DND-41 (cell line): ENCODE results near the gene DOCK3.
"Not testable (repeated sequence)": the region's sequence is repeated elsewhere in the genome, so short reads cannot be mapped to it uniquely, and the experiment has no call there.

Source experiments
- ATAC-seq: fragments of 200-7000 bp; cut with Tn5 transposase; 3 replicates; pipeline ENCODE4 v1.9.1; 2021; ENCODE audit warnings: low read depth; ENCODE audit not compliant: insufficient read depth
- DNase-seq: peaks from one replicate; pipeline ENCODE4 v3.0.0-alpha.2; 2020
- H2AFZ ChIP-seq: 2 replicates; pipeline ENCODE4 v1.6.0; 2012; ENCODE audit warnings: low read depth, low read length
- H3K27ac ChIP-seq: 2 replicates; pipeline ENCODE4 v1.5.1; 2012; ENCODE audit warnings: low read length, inconsistent platforms
- H3K27me3 ChIP-seq: fragments of 200-600 bp; sonication (generic); 2 replicates; pipeline ENCODE4 v1.6.0; 2012; ENCODE audit warnings: low read length, mild to moderate bottlenecking, inconsistent platforms; ENCODE audit not compliant: insufficient read depth, poor library complexity
- H3K36me3 ChIP-seq: 2 replicates; pipeline ENCODE4 v1.5.1; 2012; ENCODE audit warnings: low read length, inconsistent platforms; ENCODE audit not compliant: insufficient read depth
- H3K4me1 ChIP-seq: 2 replicates; pipeline ENCODE4 v1.5.1; 2012; ENCODE audit warnings: mild to moderate bottlenecking, low read length; ENCODE audit not compliant: insufficient read depth
- H3K4me2 ChIP-seq: 2 replicates; pipeline ENCODE4 v1.6.0; 2012; ENCODE audit warnings: mild to moderate bottlenecking, moderate library complexity, low read length, inconsistent platforms; ENCODE audit not compliant: insufficient read depth
- H3K4me3 ChIP-seq, 2 experiments: fragments of 200-600 bp in 1 of 2; shearing (Covaris generic) in 1 of 2; 2 replicates each; pipeline ENCODE4 v1.5.1; 2012 to 2016; ENCODE audit warnings: inconsistent platforms in 2 of 2, low read length in 2 of 2, mild to moderate bottlenecking in 2 of 2, low read depth in 1 of 2, moderate library complexity in 1 of 2
- H3K79me2 ChIP-seq: 2 replicates; pipeline ENCODE4 v1.6.0; 2012; ENCODE audit warnings: low read length, inconsistent platforms; ENCODE audit not compliant: insufficient read depth
- H3K9ac ChIP-seq: 2 replicates; pipeline ENCODE4 v1.6.0; 2012; ENCODE audit warnings: low read depth, mild to moderate bottlenecking, inconsistent platforms, low read length, moderate library complexity
- H3K9me3 ChIP-seq: 2 replicates; pipeline ENCODE4 v1.5.1; 2012; ENCODE audit warnings: low read length, moderate library complexity, mild to moderate bottlenecking, inconsistent platforms; ENCODE audit not compliant: insufficient read depth, severe bottlenecking
- H4K20me1 ChIP-seq: 2 replicates; pipeline ENCODE4 v1.6.0; 2012; ENCODE audit warnings: low read length; ENCODE audit not compliant: insufficient read depth
- CTCF ChIP-seq: IDR thresholded peaks from 2 replicates; pipeline ENCODE4 v1.5.1; 2012; ENCODE audit warnings: borderline replicate concordance, low read length, moderate library complexity, mild to moderate bottlenecking; ENCODE audit not compliant: poor library complexity, severe bottlenecking; ENCODE audit errors: extremely low read depth
- EZH2 ChIP-seq: IDR thresholded peaks from 3 replicates; pipeline ENCODE4 v1.6.1; 2012; ENCODE audit warnings: borderline replicate concordance, low read depth, mild to moderate bottlenecking, moderate library complexity, low read length, inconsistent platforms; ENCODE audit not compliant: severe bottlenecking

DOCK3 gene

GRCh38 chr3:50961386-50961785 is 286.7 kb downstream of the DOCK3 start:
- no peak for TF ChIP-seq EZH2
- no peak for TF ChIP-seq CTCF
- no peak for ATAC-seq
- H2AFZ ChIP-seq = no peak overlapping the region

GRCh38 chr3:50971487-50971924 is 296.8 kb downstream of the DOCK3 start:
- Histone ChIP-seq H3K4me3 (no peak overlapping the region), H3K9ac (no peak overlapping the region), H4K20me1 (no peaks in the 10 kb centered on the region), H3K9me3 (no peaks in the 10 kb centered on the region), H3K4me1 (no peaks in the 10 kb centered on the region), H3K4me2 (no peak overlapping the region), H2AFZ (no peak overlapping the region), H3K27me3 (no peaks in the 10 kb centered on the region), H3K36me3 (no peaks in the 10 kb centered on the region), H3K79me2 (no peaks in the 10 kb centered on the region), H3K27ac (no peak overlapping the region)
- DNase-seq (peak; percentile 56), ATAC-seq (peak; percentile 92)
- TF ChIP-seq EZH2 (no peak), CTCF (peak; percentile 95)

More at GRCh38 chr3:50961386-50961785, 286.7 kb downstream of the DOCK3 start:
- no peaks in the 10 kb centered on the region for H3K79me2 ChIP-seq
- no peak overlapping the region for H3K4me2 ChIP-seq
- H3K9ac ChIP-seq = no peak overlapping the region
- H3K27ac ChIP-seq = no peak overlapping the region
- no peaks in the 10 kb centered on the region for H3K9me3 ChIP-seq
- H3K36me3 ChIP-seq = no peaks in the 10 kb centered on the region
- no peak for DNase-seq
- no peak overlapping the region for H3K4me3 ChIP-seq
- H3K4me1 ChIP-seq = no peaks in the 10 kb centered on the region
- no peaks in the 10 kb centered on the region for H4K20me1 ChIP-seq
- H3K27me3 ChIP-seq = peaks cover 13% of the 10 kb centered on the region

GRCh38 chr3:50972029-50972428 is 297.3 kb downstream of the DOCK3 start:
- no peak overlapping the region for H3K4me2 ChIP-seq
- TF ChIP-seq EZH2 (no peak), CTCF (no peak)
- ATAC-seq (no peak), DNase-seq (no peak)
- H3K9me3 ChIP-seq = no peaks in the 10 kb centered on the region
- no peak overlapping the region for H2AFZ ChIP-seq
- H4K20me1 ChIP-seq = no peaks in the 10 kb centered on the region
- no peak overlapping the region for H3K9ac ChIP-seq
- H3K79me2 ChIP-seq = no peaks in the 10 kb centered on the region
- H3K27ac ChIP-seq = no peak overlapping the region
- no peaks in the 10 kb centered on the region for H3K36me3 ChIP-seq
- H3K4me3 ChIP-seq = no peak overlapping the region
- H3K27me3 ChIP-seq = no peaks in the 10 kb centered on the region
- no peaks in the 10 kb centered on the region for H3K4me1 ChIP-seq

GRCh38 chr3:50978586-50978985 is 303.9 kb downstream of the DOCK3 start:
- H3K4me3 ChIP-seq, H3K4me1 ChIP-seq, H3K27me3 ChIP-seq, H3K27ac ChIP-seq, H3K79me2 ChIP-seq, DNase-seq, ATAC-seq, H3K9me3 ChIP-seq, H4K20me1 ChIP-seq, H2AFZ ChIP-seq, H3K36me3 ChIP-seq, H3K4me2 ChIP-seq, H3K9ac ChIP-seq: not testable (repeated sequence)
